Stimulated activated CD8-positive, alpha-beta memory T cell treated with anti-CD3 and anti-CD28 coated beads, Interleukin-4, amount 100 ng/mL, for 1 hour (primary cell): ENCODE results near the gene TMEM178B.
"Not testable (repeated sequence)": the region's sequence is repeated elsewhere in the genome, so short reads cannot be mapped to it uniquely, and the experiment has no call there.

Experiments
- DNase-seq, 2 donors: peaks; one replicate each; pipeline ENCODE4 v3.0.0-alpha.2; 2020; ENCODE audit warnings: low read depth in 2 of 2, low spot score in 1 of 2

Gene TMEM178B

DNA sequence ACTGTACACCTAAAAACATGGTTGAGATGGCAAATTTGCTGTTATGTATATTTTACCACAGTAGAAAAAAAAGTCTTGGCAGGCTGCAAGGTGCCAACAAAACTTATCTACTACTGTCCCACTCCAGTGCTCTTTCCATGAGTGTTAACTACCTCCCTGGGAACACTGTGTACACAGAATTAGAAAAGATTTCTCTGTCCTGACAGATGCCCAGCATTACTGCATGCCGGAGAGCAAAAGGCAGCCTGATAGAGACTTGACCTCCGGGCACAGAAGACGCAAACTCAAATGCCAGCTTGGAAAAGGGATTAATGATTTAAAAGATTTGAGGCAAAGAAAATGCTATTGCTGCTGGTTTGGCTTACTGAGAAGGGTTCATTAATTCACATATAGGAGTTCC lies 228.8 kb downstream of the TMEM178B start:
- no peak for DNase-seq

DNA sequence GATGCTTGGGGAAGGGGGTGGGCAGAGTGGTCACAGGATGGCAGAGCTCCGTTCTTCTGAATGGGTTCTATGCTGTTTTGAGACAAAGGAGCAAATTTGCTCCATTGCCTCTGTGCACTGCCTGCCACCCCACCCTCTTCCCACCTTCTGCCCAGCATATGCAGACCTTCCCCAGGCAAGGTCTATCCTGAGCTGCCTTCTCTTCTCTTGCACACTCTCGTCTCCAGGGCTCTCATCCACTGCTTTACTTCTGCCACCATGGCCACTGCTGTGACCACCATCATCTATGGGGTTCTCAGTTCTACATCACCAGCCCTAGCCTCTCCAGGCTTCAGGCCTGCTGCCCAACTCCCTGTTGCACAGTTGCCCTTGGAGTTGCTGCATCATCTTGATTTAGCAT lies 230.4 kb downstream of the TMEM178B start:
- no peak for DNase-seq

DNA sequence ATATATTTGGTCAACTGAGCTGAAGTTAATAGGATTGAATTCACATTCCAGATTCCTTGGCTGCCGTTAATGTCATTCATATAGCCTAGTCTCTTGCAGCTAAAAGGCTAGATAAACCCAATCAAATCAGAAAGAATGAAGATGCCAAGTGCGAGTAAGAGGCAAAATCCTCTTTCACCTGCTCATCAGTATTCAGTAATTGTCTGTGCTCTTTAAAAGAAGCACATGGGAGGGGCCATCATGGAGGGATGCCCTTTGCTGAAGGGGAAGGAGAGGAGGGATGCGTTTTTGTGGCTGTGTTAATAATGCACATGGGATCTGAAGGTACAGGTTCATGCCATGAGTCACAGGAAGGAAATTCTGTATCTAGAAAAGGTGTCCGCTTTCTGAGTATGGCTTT lies 232.2 kb downstream of the TMEM178B start:
- no peak for DNase-seq

DNA sequence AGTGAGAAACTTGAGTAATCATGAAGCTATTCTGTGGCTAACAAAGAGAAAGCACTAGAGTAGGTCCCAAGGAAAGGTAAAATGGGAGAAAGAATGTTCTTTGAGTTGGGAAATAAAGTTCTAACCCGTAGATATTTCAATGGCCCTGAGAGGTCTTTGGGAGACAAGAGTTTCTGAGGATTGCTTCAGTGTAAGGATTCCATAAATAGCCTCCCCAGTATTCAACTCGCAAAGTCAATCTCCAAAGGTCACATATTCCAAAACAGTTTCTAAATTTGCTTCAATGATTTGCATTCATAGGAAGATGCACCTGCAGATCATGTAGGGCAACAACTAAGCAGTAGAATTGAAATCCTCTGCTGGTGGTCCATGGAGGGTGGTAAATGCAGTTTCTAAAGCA lies 238.5 kb downstream of the TMEM178B start:
- no peak for DNase-seq

DNA sequence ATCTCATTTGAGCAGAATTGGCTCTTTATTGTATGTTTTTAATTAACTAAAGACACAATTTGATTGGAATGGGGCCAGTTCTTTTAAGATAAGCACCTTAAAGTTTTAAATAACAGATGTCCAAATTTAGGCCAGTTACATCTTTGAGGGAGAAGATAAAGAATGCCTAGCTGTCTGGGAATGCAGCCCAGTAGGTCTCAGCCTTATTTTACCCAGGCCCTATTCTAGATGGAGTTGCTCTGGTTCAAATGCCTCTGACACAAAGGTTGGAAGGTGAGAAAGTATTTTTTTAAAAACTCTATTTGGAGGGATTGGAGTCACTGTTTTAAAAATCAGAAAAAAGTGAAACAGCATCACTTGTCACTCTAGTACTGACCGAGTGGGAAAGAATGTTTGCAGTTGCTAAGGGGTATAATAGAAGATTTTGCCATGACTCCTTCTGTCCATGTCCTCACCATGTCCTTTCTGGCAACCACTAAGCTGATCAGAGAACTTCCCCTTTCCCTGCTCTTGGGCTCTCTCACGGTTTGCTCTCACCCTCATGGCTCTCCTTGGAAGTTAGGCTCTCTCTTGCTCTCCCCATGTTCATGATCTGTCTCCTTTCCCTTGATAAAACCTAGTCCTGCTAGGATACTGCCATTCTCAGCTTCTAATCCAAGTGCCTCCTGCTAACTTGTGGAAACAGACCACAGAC lies 239.1 kb downstream of the TMEM178B start:
- DNase-seq, result no peak

DNA sequence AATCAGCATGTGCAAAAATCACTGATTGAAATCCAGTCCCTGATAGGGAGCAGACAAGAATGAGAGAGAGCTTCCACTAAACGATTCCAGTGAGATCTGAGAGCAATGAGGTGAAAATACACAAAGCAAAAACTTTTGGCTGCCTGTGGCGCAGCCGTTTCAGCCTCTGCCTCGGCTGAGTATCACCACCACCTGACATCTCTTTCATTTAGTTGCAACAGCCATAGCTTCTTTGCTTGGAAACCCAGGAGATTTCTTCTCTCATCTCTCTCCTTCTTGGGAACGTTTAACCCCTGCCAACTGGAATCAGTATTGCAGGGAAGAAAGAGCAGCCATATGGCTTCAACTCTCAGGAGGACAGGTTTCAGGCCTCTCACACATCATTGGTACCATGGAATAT lies 240.0 kb downstream of the TMEM178B start:
- no peak for DNase-seq

DNA sequence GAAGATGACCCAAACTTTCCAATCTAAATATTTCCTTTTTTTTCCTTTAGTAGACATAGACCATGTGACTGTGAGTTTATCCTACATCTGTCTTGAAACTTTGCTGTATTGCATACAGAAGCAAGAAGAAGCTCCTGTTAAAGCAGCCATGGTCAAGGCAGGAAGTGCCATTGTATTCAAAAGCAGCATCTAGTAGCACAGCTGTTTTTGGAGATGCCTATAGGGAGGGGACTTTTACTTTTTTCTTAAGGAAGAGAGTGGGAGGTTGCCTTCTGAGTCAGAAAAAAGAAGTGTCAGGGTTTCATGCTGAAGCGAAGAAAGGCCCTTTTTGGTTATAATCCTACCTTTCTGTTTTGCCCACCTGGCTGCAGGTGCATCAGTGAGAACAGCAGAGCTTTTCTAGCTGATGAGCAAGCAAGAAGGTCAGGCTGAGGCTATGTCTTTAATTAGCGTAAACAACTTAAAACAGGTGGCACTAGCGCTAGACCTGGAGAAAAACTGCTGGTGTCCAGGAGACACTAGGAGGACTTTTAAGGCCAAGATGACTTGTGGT lies 243.2 kb downstream of the TMEM178B start:
- no peak for DNase-seq

DNA sequence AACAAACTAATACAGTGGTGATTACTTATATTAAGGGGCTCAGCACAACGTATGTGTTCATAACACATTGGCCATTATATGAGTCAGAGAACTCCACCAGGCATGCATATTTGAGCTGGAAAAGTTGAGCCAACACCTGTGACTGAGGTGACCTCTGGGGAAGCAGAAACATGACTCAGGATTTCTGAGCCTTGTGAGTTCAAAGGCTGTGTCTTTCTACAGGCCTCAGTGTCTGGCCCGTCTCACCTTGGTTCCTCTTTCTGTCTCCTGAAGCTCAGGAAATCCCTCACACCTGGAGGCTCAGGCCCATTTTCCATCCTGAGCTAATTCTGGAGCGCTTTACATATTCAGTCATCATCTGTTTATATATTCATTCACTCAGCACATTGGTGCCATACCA lies 246.4 kb downstream of the TMEM178B start:
- no peak for DNase-seq

DNA sequence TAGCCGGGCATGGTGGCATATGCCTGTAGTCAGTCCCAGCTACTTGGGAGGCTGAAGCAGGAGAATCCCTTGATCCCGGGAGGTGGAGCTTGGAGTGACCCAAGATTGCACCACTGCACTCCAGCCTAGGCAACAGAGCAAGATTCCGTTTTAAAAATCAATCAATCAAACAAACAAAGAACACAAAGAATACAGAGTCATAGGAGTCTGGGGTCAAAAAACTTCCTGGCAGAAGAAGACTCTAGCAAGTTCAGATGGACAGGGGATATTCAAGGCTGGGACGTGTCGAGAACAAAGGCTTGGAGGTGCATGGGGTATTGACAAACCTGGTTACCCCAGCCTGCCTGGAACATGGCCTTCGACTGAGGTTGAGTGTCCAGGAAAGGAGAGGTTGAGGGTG lies 248.5 kb downstream of the TMEM178B start:
- DNase-seq, result no peak

DNA sequence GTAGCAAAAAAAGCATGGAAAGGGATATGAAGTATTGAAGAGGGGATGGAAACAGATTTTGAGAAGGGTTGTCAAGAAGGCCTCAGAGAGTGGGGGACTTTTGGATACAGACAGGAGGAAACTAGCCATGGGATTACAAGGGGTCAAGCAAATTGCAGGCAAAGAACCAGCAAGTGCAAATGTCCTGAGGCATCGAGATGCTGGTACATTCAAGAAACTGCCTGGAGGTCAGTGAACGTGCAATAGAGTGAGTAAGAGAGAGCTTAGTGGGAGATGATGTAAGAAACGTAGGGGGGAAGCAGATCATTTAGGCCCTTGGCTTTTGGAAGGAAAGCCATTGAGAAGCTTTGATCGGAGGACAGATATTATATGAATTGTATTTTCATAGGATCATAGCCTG lies 250.0 kb downstream of the TMEM178B start:
- no peak for DNase-seq

DNA sequence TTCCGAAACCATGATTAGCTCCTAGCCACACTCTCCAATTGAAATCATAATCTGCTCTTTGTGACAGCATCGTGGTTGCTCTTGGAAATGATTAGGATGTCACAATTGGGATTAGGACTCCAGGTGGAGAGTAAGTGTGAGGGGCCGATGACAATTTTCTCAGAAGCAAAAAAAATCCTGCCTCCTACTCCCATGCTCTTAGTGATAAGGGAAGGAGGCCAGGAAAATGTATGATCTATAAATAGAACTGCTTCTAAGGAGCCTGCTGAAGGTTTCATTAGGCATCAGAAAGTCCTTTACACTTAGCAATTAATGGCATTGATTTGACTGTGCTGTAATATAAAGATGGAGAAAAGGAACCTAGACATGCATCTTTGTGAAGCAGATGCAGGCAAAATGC lies 251.0 kb downstream of the TMEM178B start:
- DNase-seq, result no peak

DNA sequence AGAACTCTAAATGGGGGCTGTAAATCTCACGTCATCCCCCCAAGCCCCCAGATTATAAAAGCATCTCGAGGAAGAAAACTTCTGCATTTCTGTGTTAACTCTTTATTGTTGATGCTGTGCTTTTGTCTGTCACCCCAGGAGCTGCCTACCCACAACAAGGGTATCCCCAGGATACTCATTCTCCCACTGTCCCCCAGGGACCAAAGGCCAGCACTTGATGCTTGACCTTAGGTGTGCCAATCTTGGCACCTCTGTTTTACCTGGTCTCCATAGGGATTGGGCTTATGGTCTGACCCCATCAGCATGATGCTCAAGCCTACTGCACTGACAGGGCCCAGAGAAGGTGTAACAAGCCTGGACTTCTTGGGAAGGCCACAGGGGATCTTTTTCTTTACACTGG lies 251.4 kb downstream of the TMEM178B start:
- no peak for DNase-seq

DNA sequence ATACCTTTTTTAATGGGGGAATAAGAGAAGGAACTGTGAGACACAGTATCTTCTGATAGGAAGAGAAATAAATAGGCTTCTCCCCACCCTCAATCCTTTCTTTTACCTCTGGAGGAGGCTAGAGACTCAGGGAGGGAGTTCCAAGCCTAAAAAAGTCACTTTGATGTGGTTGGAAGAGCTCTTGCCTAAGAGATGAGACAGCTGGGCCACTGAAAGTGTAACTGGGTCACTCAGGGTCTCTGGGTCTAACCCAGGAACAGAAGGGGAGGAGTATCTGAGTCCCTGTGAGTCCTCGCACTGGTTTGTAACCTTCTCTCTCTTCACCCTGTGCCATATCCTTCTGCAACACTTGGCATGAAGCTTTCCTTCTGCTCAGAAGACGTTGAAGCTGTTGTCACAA lies 254.4 kb downstream of the TMEM178B start:
- DNase-seq, result no peak

DNA sequence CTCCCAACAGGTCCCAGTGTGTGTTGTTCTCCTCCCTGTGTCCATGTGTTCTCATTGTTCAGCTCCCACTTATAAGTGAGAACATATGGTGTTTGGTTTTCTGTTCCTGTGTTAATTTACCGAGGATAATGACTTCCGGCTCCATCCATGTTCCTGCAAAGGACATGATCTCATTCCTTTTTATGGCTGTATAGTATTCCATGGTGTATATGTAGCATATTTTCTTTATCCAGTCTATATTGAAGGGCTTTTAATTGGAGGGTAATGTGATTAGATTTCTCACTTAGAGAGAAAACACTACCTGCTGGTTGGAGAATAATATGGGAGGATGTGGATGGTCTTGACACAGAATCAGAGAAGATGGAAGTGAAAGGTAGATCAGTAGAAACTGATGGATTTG lies 256.4 kb downstream of the TMEM178B start:
- DNase-seq, result not testable (repeated sequence)

DNA sequence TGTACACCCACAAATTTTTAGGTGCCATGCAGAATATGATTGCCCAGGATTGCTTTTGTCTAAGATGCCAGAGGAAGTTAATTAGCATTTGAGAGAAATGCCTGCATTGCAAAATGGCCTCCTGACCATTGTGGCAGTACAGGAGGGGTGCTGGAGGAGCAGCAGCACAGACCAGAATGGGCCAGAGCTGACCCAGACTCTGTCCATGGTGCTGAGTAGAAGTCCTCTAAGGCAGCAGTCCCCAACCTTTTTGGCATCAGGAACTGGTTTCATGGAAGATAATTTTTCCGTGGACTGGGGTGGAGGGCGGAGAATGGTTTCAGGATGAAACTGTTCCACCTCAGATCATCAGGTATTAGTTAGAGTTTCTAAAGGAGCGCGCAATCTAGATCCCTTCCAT lies 259.6 kb downstream of the TMEM178B start:
- no peak for DNase-seq

DNA sequence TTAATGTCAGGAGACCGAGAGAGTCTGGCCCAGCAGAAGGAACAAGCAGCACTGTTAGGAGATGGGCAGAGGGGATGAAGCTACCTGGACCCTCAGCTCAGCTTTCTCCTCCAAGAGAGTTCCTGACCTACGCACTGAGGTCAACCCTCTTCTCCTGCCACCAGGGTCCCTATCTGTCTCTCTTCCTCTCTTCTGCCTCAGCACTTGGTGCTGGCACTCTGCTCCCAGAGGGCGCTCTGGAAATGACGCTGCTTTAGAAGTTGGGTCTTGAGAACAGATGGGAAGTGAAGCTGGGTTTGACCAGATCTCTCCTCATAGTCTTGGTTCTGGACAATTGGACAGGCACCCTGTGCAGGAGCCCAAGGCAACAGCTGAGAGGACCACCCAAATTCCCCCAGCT lies 261.3 kb downstream of the TMEM178B start:
- no peak for DNase-seq

DNA sequence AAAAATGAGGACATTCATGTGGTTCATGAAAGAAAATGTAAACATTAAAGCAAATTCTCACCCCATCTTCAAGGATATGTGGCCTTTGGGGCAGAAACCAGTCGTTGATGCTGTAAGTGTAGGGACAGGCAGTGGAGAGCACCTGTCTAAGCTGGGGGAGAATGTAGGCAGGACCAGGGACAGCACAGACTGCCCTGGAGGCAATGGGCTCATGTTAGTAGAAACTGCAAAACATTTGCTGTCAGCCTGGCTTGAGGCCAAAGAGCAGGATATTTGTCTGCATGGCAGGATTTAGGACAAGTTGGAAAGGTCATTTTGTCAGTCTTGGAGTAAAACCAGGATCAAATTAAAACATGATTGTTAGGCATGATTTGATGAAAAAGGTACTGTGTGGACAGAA lies 265.7 kb downstream of the TMEM178B start:
- no peak for DNase-seq

DNA sequence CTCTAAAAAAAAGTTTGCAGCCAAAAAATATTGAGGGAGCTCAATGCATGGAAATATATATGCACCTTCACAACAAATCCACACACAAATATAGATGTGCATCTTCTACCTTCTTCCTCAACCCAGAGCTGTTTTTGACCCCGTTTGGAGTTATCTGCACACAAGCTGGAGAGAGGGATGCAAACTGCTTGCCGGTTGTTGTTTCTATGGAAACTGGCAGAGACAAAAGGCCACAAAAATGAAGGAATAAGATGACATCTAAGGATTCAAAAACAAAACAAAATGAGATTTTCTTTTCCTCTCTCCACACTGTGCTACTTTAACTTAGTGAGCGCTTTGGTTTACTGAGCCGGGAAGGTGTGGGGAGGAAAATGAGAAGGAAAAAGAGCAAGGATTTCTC lies 267.1 kb downstream of the TMEM178B start:
- DNase-seq, result no peak

DNA sequence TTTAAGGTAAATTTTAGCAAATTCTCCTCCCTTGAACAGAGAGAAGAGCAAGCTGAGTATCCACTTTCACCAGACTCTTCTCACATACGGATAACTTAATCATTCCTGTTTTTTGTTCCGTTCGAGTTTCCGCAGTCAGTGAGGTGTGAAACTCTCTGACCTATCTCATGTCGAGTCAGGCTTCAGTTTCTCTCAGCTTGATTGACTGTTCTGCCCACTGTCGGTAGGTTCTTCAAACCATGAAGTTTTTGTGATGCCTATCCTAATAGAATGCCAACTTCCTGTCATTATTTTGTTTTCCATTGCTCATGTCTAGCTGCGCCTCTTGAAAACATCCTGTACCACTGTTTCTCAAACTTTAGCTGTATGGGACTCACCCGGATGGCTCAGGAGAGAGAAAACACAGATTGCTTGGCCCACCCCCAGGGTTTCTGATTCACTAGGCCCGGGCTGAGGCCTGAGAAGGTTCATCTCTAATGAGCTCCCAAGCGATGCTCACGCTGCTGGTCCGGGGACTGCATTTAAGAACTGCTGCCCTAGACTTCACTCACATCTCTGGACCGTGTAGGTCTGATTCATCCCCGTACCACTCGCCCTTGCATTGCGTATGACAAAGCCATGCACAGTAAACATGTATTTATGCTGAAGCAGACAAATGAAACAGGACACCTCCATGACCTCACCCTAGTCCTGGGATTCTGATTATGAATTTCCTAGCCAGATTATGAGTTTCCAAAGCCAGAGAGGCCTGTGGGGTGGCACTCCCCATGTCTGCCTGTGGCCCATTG lies 269.0 kb downstream of the TMEM178B start:
- DNase-seq, result no peak

DNA sequence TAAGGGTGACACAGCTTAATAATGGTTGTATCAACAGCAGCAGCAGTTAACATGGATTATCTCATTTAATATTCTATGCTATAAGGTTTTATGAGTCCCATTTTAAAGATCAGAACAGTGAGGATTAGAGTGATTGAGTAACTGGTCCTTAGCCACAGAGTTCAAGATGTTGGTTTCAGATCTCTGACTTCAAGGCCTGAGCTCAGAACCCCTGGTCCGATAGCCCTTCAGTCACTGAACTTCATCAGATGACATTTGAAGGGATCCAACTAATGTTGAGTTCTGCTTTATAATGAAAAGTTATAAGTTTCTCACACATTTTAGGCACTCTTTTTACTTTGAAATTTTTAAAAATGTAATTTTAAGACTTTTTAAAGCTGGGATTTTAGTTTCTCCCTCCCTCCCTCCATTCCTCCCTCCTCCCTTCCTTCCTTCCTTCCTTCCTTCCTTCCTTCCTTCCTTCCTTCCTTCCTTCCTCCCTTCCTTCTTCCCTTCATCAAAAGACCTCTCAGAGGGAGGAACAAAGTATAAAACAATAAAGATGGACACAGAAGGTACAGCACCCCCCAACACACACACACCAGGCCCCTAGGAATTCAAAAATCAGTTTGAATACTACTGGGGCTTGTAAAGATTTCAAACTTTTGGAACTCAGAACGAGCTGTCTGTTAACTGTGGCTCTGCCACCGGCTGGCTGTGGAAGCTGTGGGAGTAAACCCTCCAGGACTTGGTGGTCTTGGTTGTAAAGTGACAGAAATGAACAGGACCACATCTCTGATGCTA lies 270.5 kb downstream of the TMEM178B start:
- DNase-seq, result no peak

DNA sequence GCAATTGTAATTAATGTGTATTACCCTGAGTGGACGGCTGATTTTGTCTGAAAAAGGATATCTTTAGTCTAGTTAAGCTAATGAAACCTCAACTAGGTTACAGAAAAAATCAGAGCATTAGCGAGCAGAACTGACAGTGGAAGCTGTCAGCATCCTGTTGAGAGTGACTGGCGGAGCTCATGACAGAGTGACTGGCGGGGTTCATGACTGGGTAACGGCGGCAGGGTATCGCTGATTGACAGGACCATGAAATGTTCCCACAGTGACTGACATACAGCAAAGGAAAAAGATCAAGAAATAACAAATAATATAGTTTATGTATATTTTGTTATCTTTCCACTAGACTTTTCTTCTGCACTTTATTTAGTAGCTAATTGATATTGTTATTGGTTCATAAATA lies 274.9 kb downstream of the TMEM178B start:
- no peak for DNase-seq

DNA sequence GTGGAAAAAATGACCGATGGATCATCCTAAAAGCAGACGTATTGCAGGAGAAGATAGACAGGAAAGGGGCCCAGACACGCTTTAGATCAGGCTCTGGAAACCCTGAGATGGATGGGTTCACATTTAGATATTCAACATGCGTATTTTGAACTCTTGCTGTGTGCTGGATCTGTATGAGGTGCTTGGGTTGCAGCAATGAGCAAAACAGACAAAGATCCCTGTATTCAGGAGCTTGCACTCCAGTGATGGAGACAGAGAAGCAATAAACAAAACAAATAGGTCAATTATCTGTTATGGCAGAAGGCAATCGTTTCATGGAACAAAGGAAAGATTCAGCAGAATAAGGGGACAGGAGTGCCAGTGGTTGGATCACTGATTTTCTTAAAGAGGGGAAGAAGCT lies 275.5 kb downstream of the TMEM178B start:
- no peak for DNase-seq
